VCaP (cell line): ENCODE results near the gene SCAP.

Experiments used
- H3K27ac ChIP-seq: fragments of 450-650 bp; 2 replicates; pipeline ENCODE4 v1.5.1; 2017
- TF ChIP-seq, protein P1 (sequence below): fragments of 450-650 bp; conservative IDR thresholded peaks from 2 replicates; pipeline ENCODE4 v1.5.1; 2017; ENCODE audit warnings: mild to moderate bottlenecking, moderate library complexity

SCAP gene

DNA sequence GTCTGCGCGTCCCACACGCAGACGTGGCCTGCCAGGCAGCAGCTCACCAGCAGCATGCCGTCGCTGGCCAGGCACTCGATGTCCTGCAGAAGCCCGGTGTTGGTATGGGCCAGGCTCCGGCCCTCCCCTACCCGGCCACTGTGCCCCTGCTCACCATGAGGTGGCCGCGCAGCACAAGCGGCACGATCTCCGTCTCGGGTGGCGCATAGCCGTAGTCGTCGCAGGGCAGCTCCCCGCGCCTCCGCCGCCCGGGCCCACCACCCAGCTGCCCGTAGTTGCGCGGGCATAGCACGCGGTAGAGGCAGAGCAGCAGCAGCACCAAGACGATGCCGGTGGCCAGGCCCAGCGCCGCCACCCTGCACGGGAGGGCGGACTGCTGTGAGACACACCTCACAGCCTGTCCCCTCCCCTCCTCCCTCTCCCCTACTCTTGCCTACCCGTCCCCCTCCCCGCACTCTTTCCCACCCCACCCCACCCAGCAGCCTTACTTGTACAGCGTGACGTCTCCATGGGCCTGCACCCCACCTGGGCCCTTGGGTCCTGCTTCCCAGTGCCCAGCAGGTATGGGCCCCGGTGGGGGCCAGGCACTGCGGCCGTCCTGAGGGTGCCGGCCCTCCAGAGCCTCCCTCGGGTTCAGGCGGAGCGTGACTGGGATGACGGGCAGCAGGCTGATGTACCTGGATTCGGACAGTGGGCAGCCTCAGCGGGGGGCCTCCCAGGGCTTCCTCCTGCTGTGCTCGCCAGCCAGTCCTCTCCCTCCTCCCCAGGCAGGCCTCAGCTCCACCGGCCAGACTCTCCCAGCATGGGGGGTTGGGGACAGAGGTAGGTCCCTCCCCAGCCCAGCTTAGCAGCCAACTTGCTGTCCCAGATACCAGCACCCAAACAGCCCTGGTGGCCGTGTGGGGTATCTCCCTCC lies 57.3 kb downstream of the SCAP start:
- 0 out of 2 replicates have a peak overlapping the region, but pooled peaks have one; percentile 5 for H3K27ac ChIP-seq
- TF ChIP-seq, protein P1, sequence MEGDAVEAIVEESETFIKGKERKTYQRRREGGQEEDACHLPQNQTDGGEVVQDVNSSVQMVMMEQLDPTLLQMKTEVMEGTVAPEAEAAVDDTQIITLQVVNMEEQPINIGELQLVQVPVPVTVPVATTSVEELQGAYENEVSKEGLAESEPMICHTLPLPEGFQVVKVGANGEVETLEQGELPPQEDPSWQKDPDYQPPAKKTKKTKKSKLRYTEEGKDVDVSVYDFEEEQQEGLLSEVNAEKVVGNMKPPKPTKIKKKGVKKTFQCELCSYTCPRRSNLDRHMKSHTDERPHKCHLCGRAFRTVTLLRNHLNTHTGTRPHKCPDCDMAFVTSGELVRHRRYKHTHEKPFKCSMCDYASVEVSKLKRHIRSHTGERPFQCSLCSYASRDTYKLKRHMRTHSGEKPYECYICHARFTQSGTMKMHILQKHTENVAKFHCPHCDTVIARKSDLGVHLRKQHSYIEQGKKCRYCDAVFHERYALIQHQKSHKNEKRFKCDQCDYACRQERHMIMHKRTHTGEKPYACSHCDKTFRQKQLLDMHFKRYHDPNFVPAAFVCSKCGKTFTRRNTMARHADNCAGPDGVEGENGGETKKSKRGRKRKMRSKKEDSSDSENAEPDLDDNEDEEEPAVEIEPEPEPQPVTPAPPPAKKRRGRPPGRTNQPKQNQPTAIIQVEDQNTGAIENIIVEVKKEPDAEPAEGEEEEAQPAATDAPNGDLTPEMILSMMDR = no peak

DNA sequence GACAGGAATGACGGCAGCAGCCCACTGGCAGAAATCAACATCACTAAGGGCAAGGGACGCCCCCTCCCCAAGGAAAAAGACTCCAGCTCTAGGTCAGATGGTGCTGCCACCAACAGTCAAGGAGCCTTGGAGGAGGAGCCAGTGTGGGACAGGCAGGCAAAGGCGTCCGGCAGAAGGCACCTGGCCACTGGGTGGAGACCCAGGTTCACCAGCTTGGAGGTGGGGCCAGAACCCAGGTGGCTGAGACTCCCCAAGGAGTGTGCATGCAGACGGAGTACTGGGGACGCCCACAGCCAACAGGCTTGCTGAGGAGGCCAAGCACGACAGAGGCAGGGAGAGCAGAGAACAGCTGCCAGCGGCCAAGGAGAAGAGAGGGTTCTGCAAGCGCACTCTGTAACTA lies 59.7 kb downstream of the SCAP start:
- H3K27ac ChIP-seq = no peak overlapping the region
- TF ChIP-seq, protein P1 = no peak

DNA sequence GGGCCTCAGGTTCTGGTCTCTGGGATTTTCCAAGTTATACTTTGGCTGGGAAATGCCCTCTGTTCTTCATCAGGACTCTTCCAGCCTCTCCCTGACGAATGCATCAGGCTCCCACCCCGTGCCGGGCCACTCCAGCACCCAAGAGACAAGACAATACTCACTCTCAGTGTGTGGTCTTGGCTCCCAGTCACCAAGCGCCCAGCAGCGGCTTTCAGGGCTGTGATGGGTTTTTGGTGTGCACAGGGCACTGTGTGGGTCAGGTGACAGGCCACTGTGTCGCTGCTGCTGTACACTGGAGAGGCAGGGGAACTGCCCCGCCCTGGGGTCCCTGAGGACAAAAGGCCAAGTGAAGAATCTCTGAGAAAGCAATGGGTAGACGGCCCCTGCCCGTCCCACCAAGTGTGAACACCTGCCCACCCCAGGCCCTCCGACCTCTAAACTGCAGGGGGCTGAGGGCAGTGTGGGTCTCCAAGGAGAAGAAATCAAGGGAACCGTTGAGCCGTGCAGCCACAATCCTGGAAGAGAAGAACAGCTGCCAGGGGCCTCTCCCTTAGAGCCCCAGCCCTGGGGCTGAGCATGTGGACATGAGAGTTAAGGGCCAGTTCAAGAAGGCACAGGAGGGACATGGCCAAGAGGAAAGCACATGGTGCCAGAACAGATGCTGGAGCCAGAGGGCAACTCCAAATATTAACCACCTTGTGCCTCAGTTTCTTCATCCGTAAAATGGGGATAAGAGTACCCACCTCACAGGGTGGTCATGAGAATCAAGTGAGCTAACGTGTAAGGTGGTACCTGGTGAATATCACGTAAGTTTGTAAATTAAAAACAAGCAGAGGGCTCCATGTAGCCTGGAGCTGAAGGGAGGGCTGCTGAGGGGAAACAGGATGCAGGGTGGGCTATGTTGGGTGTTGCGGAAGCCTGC lies 60.8 kb downstream of the SCAP start:
- TF ChIP-seq, protein P1 = no peak
- no peak overlapping the region for H3K27ac ChIP-seq

DNA sequence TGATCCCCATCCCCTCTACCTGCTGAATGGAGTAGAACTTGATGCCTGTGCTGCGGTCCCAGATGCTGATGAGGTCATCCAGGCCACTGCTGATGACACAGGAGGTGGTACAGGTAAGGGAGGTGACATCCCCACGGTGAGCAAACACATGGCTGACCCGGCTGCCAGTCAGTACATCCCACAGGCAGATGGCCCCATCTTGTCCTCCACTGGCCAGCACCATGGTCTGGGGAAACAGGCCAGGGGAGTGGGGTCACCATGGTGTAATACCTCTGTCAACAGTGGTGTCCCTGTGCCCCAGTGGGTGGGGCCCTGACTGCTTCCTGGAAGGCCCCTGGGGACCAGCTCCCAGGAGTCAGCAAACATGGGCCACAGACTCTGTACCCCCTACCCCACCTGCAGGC lies 61.6 kb downstream of the SCAP start:
- H3K27ac ChIP-seq = no peak overlapping the region
- TF ChIP-seq, protein P1 = no peak

DNA sequence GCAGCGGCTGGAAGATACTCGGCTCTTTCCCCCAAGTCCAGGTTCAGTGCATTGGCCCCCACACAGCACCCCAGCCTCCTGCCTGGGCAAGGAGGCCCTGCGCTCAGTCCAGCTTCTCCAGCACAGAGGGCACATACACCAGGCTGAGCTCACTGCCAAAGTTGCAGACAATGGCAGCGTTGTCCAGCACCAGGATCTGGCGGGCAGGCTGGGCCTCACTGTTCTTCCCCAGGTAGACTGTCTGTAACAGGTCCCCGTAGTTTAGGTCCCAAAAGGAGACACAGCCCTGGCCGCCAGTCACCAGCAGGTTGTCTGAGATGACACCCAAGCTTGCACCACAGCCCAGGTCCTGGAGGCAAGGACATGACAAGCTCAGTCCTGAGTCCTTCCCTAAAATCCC lies 62.0 kb downstream of the SCAP start:
- TF ChIP-seq, protein P1 = no peak

DNA sequence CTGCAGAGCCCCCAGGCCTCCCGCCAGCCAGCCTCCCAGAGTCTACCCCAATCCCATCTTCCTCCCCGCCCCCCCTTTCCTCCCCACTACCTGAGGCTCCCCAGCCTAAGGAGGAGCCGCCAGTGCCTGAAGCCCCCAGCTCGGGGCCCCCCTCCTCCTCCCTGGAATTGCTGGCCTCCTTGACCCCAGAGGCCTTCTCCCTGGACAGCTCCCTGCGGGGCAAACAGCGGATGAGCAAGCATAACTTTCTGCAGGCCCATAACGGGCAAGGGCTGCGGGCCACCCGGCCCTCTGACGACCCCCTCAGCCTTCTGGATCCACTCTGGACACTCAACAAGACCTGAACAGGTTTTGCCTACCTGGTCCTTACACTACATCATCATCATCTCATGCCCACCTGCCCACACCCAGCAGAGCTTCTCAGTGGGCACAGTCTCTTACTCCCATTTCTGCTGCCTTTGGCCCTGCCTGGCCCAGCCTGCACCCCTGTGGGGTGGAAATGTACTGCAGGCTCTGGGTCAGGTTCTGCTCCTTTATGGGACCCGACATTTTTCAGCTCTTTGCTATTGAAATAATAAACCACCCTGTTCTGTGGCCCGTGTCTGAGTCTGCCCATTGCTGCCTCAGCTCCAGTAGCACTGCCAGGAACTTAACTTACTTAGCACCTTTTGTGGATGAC lies 62.8 kb downstream of the SCAP start:
- TF ChIP-seq, protein P1 = 0 out of 2 replicates have a peak, but pooled peaks have one; percentile 12
- no peak overlapping the region for H3K27ac ChIP-seq

More for the DNA sequence above, 62.0 kb downstream of the SCAP start:
- H3K27ac ChIP-seq = no peak overlapping the region

DNA sequence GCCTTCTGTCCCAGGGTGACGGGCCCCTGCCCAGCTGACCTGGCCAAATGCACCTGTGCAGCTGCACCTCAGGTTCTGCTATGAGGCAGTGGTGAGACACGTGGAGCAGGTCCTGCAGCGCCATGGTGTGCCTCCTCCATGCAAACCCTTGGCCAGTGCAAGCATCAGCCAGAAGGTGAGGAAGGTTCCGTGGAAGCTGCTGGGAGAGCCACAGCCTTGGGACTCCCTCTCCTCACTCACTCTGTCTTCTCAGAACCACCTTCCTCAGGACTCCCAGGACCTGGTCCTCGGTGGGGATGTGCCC lies 63.3 kb downstream of the SCAP start:
- TF ChIP-seq, protein P1 = no peak
- H3K27ac ChIP-seq = no peak overlapping the region
